IMR-90 (cell line): ENCODE measurements around the gene MOCS1. TPM values are rescaled to one million over a fixed set of nuclear protein-coding genes. Genes with fewer than 3 reads are reported as not detected.

Experiments
- ATAC-seq: fragments of 200-7000 bp; cut with Tn5 transposase; 2 replicates; pipeline ENCODE4 v1.9.1; 2020; ENCODE audit warnings: low read depth, mild to moderate bottlenecking, moderate library complexity
- BruUV-seq: library from RNA; stranded (reverse); fragments of 400-500 nt; replicated peaks from 2 replicates; lab custom pipeline; 2021; lab: Mats Ljungman, UMichigan
- CTCF ChIA-PET: fragments of 300-600 bp; formaldehyde crosslinking; extraction: SDS; loops from one replicate; lab custom pipeline; 2021; ENCODE audit warnings: antibody characterized with exemption; lab: Yijun Ruan, JAX
- POLR2A ChIA-PET: fragments of 300-600 bp; sonication (Branson Sonifier 250); formaldehyde crosslinking; loops from one replicate; lab custom pipeline; 2022; ENCODE audit warnings: antibody characterized with exemption; ENCODE audit not compliant: unreplicated experiment; lab: Charles Lee
- DNase-seq: peaks from one replicate; pipeline ENCODE4 v3.0.0; 2013
- H2AFZ ChIP-seq: replicated peaks from 2 replicates; pipeline ENCODE3; 2013; ENCODE audit warnings: low read length, mild to moderate bottlenecking; ENCODE audit not compliant: poor library complexity
- H2AK5ac ChIP-seq: 2 replicates; pipeline ENCODE4 v1.6.1; 2013; ENCODE audit warnings: low read depth, low read length, inconsistent platforms
- H2AK9ac ChIP-seq: replicated peaks from 2 replicates; pipeline ENCODE3; 2013; ENCODE audit warnings: mild to moderate bottlenecking, low read depth, low read length, moderate library complexity; ENCODE audit not compliant: poor library complexity
- H2BK120ac ChIP-seq: 2 replicates; pipeline ENCODE4 v1.6.1; 2013; ENCODE audit warnings: low read depth, low read length, inconsistent platforms
- H2BK15ac ChIP-seq: 3 replicates; pipeline ENCODE4 v1.6.1; 2013; ENCODE audit warnings: low read depth, low read length, inconsistent platforms
- H2BK20ac ChIP-seq: 2 replicates; pipeline ENCODE4 v1.6.1; 2013; ENCODE audit warnings: low read depth, mild to moderate bottlenecking, inconsistent platforms, low read length, moderate library complexity
- H2BK5ac ChIP-seq: 2 replicates; pipeline ENCODE4 v1.6.1; 2013; ENCODE audit warnings: mild to moderate bottlenecking, low read depth, low read length, inconsistent platforms; ENCODE audit not compliant: poor library complexity, severe bottlenecking
- H3K14ac ChIP-seq: replicated peaks from 2 replicates; pipeline ENCODE4 v1.6.1; 2013; ENCODE audit warnings: low read depth, low read length, inconsistent platforms
- H3K18ac ChIP-seq: 2 replicates; pipeline ENCODE4 v1.6.1; 2013; ENCODE audit warnings: low read depth, low read length, control low read depth
- H3K23ac ChIP-seq: 2 replicates; pipeline ENCODE4 v1.6.1; 2013; ENCODE audit warnings: low read depth, low read length, inconsistent platforms
- H3K27ac ChIP-seq: 2 replicates; pipeline ENCODE4 v1.5.1; 2013; ENCODE audit warnings: mild to moderate bottlenecking, control low read depth, low read length; ENCODE audit not compliant: insufficient read depth
- H3K27me3 ChIP-seq: 2 replicates; pipeline ENCODE4 v1.6.1; 2013; ENCODE audit warnings: low read length; ENCODE audit not compliant: control insufficient read depth, insufficient read depth
- H3K36me3 ChIP-seq: 2 replicates; pipeline ENCODE4 v1.6.1; 2013; ENCODE audit warnings: low read length, mixed read lengths; ENCODE audit not compliant: control insufficient read depth, insufficient read depth
- H3K4ac ChIP-seq: 2 replicates; pipeline ENCODE4 v1.6.1; 2013; ENCODE audit warnings: low read depth, low read length, inconsistent platforms
- H3K4me1 ChIP-seq: 2 replicates; pipeline ENCODE4 v1.6.1; 2013; ENCODE audit warnings: low read length, mixed read lengths; ENCODE audit not compliant: control insufficient read depth, insufficient read depth
- H3K4me2 ChIP-seq: 2 replicates; pipeline ENCODE4 v1.6.1; 2013; ENCODE audit warnings: low read depth, mild to moderate bottlenecking, control low read depth, low read length, moderate library complexity
- H3K4me3 ChIP-seq: 2 replicates; pipeline ENCODE4 v1.5.1; 2013; ENCODE audit warnings: low read depth, mild to moderate bottlenecking, control low read depth, low read length, moderate library complexity; ENCODE audit not compliant: insufficient read depth
- H3K56ac ChIP-seq: 2 replicates; pipeline ENCODE4 v1.6.1; 2013; ENCODE audit warnings: low read length, inconsistent platforms; ENCODE audit not compliant: insufficient read depth; ENCODE audit errors: extremely low read depth
- H3K79me1 ChIP-seq, 2 experiments: 2 replicates each; pipeline ENCODE4 v1.6.1; 2013; ENCODE audit warnings: low read length in 2 of 2, inconsistent platforms in 1 of 2, low read depth in 1 of 2
- H3K9ac ChIP-seq: 2 replicates; pipeline ENCODE4 v1.6.1; 2013; ENCODE audit warnings: low read depth, low read length, control low read depth
- H3K9me1 ChIP-seq: 2 replicates; pipeline ENCODE4 v1.6.1; 2013; ENCODE audit warnings: low read length, inconsistent platforms; ENCODE audit not compliant: insufficient read depth
- H3K9me3 ChIP-seq: 2 replicates; pipeline ENCODE4 v1.6.1; 2013; ENCODE audit warnings: low read length; ENCODE audit not compliant: control insufficient read depth, insufficient read depth
- H4K20me1 ChIP-seq: 2 replicates; pipeline ENCODE4 v1.6.1; 2013; ENCODE audit warnings: low read length, inconsistent platforms; ENCODE audit not compliant: insufficient read depth
- H4K5ac ChIP-seq: 2 replicates; pipeline ENCODE4 v1.6.1; 2013; ENCODE audit warnings: mild to moderate bottlenecking, low read depth, low read length, control low read depth
- H4K8ac ChIP-seq, 2 experiments: 2 replicates each; pipeline ENCODE4 v1.6.1; 2013; ENCODE audit warnings: low read depth in 2 of 2, low read length in 2 of 2, control low read depth in 1 of 2, inconsistent platforms in 1 of 2
- H4K91ac ChIP-seq: 2 replicates; pipeline ENCODE4 v1.6.1; 2013; ENCODE audit warnings: low read depth, low read length, inconsistent platforms; ENCODE audit not compliant: insufficient read depth
- BHLHE40 ChIP-seq: fragments of 150-350 bp; IDR thresholded peaks from 2 replicates; pipeline ENCODE4 v1.6.1; 2016; ENCODE audit warnings: mild to moderate bottlenecking, low read depth, low read length
- CEBPB ChIP-seq: IDR thresholded peaks from 2 replicates; pipeline ENCODE4 v1.6.1; 2012; ENCODE audit warnings: low read depth, low read length, improper control_type of control experiment
- CHD1 ChIP-seq: IDR thresholded peaks from 2 replicates; pipeline ENCODE4 v1.6.1; 2012; ENCODE audit warnings: low read depth, low read length, improper control_type of control experiment
- FOS ChIP-seq: fragments of 150-350 bp; IDR thresholded peaks from 2 replicates; pipeline ENCODE4 v1.6.1; 2016; ENCODE audit warnings: low read depth, low read length
- MAFK ChIP-seq: IDR thresholded peaks from 2 replicates; pipeline ENCODE4 v1.6.1; 2012; ENCODE audit warnings: low read depth, low read length, improper control_type of control experiment
- MXI1 ChIP-seq: IDR thresholded peaks from 2 replicates; pipeline ENCODE4 v1.6.1; 2012; ENCODE audit warnings: low read depth, mild to moderate bottlenecking, low read length, moderate library complexity, borderline replicate concordance
- NFE2L2 ChIP-seq: fragments of 150-350 bp; IDR thresholded peaks from 2 replicates; pipeline ENCODE4 v1.6.1; 2016; ENCODE audit warnings: low read depth, mild to moderate bottlenecking, low read length
- RAD21 ChIP-seq: IDR thresholded peaks from 2 replicates; pipeline ENCODE4 v1.6.1; 2012; ENCODE audit warnings: low read length, improper control_type of control experiment
- RCOR1 ChIP-seq: IDR thresholded peaks from 2 replicates; pipeline ENCODE4 v1.6.1; 2012; ENCODE audit warnings: mild to moderate bottlenecking, low read length, improper control_type of control experiment; ENCODE audit not compliant: insufficient replicate concordance
- RFX5 ChIP-seq: IDR thresholded peaks from 2 replicates; pipeline ENCODE4 v1.8.0; 2012; ENCODE audit warnings: low read depth, mild to moderate bottlenecking, low read length, moderate library complexity
- WGBS, 2 experiments: methylation state at CpG; one replicate each; pipeline versions ENCODE4 v1.1.5 to v1.1.7; 2013; ENCODE audit warnings: missing lambda C conversion rate in 2 of 2; ENCODE audit not compliant: insufficient read length in 1 of 2; ENCODE audit errors: extremely low coverage in 2 of 2; 5-methylcytosine and 5-hydroxymethylcytosine counted together
- dilution Hi-C: fragments of 300-500 bp; cut with HindIII; formaldehyde crosslinking; loops from one replicate; pipeline ENCODE4 v1.14.3; 2018; ENCODE audit warnings: low sequenced_read_pairs; ENCODE audit not compliant: unreplicated experiment
- in situ Hi-C: fragments of 300-500 bp; cut with MboI; formaldehyde crosslinking; loops from 3 replicates; pipeline ENCODE4 v1.14.3; 2019; ENCODE audit warnings: low sequenced_read_pairs, inconsistent platforms, mixed read lengths
- intact Hi-C: fragments of 100-400 bp; cut with micrococcal nuclease; formaldehyde crosslinking; loops from 2 replicates; pipeline ENCODE4 v1.10.0; 2022
- polyA plus RNA-seq, 3 experiments: library from polyadenylated mRNA; depleted of rRNA; stranded (reverse); fragments of >200 nt; gene quantifications; 2 replicates each; pipeline ENCODE4 v1.2.3, GENCODE V29; 2012; ENCODE audit warnings: low replicate concordance in 1 of 3
- total RNA-seq: library from RNA; depleted of rRNA; stranded (reverse); fragments of >200 nt; gene quantifications from 2 replicates; pipeline ENCODE4 v1.2.3, GENCODE V29; 2012
- TF ChIP-seq, protein P1 (sequence below): conservative IDR thresholded peaks from 2 replicates; pipeline ENCODE4 v1.5.1; 2012; ENCODE audit warnings: mild to moderate bottlenecking, low read depth, low read length, improper control_type of control experiment
- TF ChIP-seq, protein P2 (sequence below): fragments of 150-350 bp; IDR thresholded peaks from 2 replicates; pipeline ENCODE4 v1.6.1; 2017; ENCODE audit warnings: mild to moderate bottlenecking, antibody characterized with exemption, low read length, low read depth

The MOCS1 gene
- total and polyA plus RNA-seq, 2 of the 4 experiments (the other 2 are of a cell fraction): 5.5 to 9.5 TPM

- H3K4ac ChIP-seq: no peak overlapping the region
- no peak overlapping the region for H2AFZ ChIP-seq
- no peak overlapping the region for H4K8ac ChIP-seq
- intact Hi-C loops: no loop called here
- no peak overlapping the region for H2AK9ac ChIP-seq
- H2BK5ac ChIP-seq: no peak overlapping the region
- CTCF ChIA-PET: no interaction called here
- no peak overlapping the region for H2AK5ac ChIP-seq
- BruUV-seq: no TSS peak
- TF ChIP-seq FOS (no peak), CHD1 (no peak), RCOR1 (no peak), MXI1 (no peak), NFE2L2 (no peak), BHLHE40 (no peak), MAFK (no peak), RFX5 (no peak), CEBPB (no peak), RAD21 (no peak)
- TF ChIP-seq, protein P1, sequence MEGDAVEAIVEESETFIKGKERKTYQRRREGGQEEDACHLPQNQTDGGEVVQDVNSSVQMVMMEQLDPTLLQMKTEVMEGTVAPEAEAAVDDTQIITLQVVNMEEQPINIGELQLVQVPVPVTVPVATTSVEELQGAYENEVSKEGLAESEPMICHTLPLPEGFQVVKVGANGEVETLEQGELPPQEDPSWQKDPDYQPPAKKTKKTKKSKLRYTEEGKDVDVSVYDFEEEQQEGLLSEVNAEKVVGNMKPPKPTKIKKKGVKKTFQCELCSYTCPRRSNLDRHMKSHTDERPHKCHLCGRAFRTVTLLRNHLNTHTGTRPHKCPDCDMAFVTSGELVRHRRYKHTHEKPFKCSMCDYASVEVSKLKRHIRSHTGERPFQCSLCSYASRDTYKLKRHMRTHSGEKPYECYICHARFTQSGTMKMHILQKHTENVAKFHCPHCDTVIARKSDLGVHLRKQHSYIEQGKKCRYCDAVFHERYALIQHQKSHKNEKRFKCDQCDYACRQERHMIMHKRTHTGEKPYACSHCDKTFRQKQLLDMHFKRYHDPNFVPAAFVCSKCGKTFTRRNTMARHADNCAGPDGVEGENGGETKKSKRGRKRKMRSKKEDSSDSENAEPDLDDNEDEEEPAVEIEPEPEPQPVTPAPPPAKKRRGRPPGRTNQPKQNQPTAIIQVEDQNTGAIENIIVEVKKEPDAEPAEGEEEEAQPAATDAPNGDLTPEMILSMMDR: no peak
- TF ChIP-seq, protein P2, sequence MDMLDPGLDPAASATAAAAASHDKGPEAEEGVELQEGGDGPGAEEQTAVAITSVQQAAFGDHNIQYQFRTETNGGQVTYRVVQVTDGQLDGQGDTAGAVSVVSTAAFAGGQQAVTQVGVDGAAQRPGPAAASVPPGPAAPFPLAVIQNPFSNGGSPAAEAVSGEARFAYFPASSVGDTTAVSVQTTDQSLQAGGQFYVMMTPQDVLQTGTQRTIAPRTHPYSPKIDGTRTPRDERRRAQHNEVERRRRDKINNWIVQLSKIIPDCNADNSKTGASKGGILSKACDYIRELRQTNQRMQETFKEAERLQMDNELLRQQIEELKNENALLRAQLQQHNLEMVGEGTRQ: no peak
- H3K18ac ChIP-seq: no peak overlapping the region
- in situ Hi-C loops: no loop called here
- no peaks in the 10 kb centered on the region for H3K27me3 ChIP-seq
- no peak overlapping the region for H3K4me2 ChIP-seq
- 93% methylated on average over 1 of the region's 22 CpGs; no CpG with 5 or more reads in 1 of the 2 experiments for WGBS, 2 experiments
- peaks cover 11 to 15% of the 10 kb centered on the region in 2 experiments; a peak in 2 of 4 replicates for H3K79me1 ChIP-seq
- no peak overlapping the region for H2BK120ac ChIP-seq
- no peak overlapping the region for H3K56ac ChIP-seq
- dilution Hi-C loops: no loop called here
- H3K4me3 ChIP-seq: no peak overlapping the region
- no peak overlapping the region for H4K91ac ChIP-seq
- POLR2A ChIA-PET: no interaction called here
- no peak overlapping the region for H3K14ac ChIP-seq
- no peaks in the 10 kb centered on the region for H3K9me3 ChIP-seq
- no peak overlapping the region for H3K23ac ChIP-seq
- H3K27ac ChIP-seq: no peak overlapping the region
- peaks cover 37% of the 10 kb centered on the region for H3K36me3 ChIP-seq
- peaks cover 5% of the 10 kb centered on the region for H3K4me1 ChIP-seq
- no peak for ATAC-seq
- no peak overlapping the region for H3K9ac ChIP-seq
- no peaks in the 10 kb centered on the region for H4K20me1 ChIP-seq
- H3K9me1 ChIP-seq: no peaks in the 10 kb centered on the region; the same call in 1 of the 2 replicates
- no peak overlapping the region for H4K5ac ChIP-seq
- no peak overlapping the region for H2BK15ac ChIP-seq
- no peak for DNase-seq
- no peak overlapping the region for H2BK20ac ChIP-seq
Observed at GRCh38 chr6:39925191-39925930, 8.9 kb downstream of the MOCS1 start.
